HEK293T (cell line): ENCODE results near the gene CGN.

Experiments
- ARNT ChIP-seq: fragments of 450-650 bp; IDR thresholded peaks from 2 replicates; pipeline ENCODE4 v1.6.1; 2017; ENCODE audit warnings: mild to moderate bottlenecking
- FOXA1 ChIP-seq: fragments of 450-650 bp; IDR thresholded peaks from 2 replicates; pipeline ENCODE4 v1.6.1; 2016; ENCODE audit warnings: mild to moderate bottlenecking
- FOXK2 ChIP-seq: fragments of 450-650 bp; IDR thresholded peaks from 2 replicates; pipeline ENCODE4 v1.6.1; 2016; ENCODE audit warnings: mild to moderate bottlenecking
- FOXM1 ChIP-seq: fragments of 450-650 bp; IDR thresholded peaks from 2 replicates; pipeline ENCODE4 v1.6.1; 2017; ENCODE audit warnings: mild to moderate bottlenecking, borderline replicate concordance
- SP1 ChIP-seq: fragments of 450-650 bp; IDR thresholded peaks from 2 replicates; pipeline ENCODE4 v1.6.1; 2017
- SUZ12 ChIP-seq: fragments of 450-650 bp; IDR thresholded peaks from 2 replicates; pipeline ENCODE4 v1.6.1; 2016; ENCODE audit warnings: mild to moderate bottlenecking
- TARDBP ChIP-seq: fragments of 450-650 bp; IDR thresholded peaks from 2 replicates; pipeline ENCODE4 v1.6.1; 2016

- TF ChIP-seq FOXM1: no peak
- TF ChIP-seq SUZ12: no peak
- no peak for TF ChIP-seq ARNT
- TF ChIP-seq SP1: no peak
- no peak for TF ChIP-seq FOXA1
- TF ChIP-seq FOXK2: no peak
- TF ChIP-seq TARDBP: no peak
Observed at GRCh38 chr1:151510614-151510956, 602 bp upstream of the CGN start.
